ENCODE measurements around the gene KRTAP2-3.
"Not testable (repeated sequence)": the region's sequence is repeated elsewhere in the genome, so short reads cannot be mapped to it uniquely, and the experiment has no call there.

The KRTAP2-3 gene

DNA sequence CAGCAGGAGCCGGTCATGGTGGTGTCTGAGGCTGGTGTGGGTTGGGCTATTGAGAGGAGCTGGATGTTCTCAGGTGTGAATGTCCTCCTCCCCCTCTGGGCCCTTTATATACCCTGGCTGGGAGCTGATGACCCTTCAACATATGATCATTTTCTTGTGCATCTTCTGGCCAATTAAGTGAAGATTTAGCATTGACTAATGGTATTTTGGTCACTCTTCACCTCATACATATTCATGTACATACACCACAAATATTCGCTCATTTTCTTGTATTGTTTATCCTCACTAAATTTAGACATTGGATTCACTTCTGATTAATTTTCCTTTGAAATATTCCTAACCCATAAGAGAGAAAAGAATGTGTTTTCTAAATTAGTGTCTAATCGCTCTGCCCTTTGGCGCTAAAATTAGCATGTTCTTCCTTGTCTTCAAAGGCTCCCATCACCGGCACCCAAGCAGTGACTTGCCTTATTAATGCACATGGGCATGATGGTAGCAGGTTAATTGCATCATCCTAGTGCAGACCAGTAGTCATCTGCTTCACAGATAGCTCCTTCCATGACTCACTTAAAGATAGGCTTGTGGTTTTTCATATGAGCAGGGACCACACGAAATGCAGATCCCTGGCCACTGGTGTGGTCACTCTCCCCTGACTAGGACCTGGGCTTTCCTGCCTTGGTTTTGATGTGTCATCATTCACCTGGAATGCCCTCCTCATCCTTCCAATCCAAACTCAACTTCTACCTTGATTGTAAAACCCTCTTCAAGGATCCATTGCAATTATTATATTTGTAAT is 6.1 kb upstream of the KRTAP2-3 start, which contains the start of gene KRTAP2-4:
Gene KRTAP2-4 (minus strand): TSS at position 51 of the 796 bp plus-strand sequence. CDS start 34 bp downstream, at position 17.
- DNase-seq = no peak

DNA sequence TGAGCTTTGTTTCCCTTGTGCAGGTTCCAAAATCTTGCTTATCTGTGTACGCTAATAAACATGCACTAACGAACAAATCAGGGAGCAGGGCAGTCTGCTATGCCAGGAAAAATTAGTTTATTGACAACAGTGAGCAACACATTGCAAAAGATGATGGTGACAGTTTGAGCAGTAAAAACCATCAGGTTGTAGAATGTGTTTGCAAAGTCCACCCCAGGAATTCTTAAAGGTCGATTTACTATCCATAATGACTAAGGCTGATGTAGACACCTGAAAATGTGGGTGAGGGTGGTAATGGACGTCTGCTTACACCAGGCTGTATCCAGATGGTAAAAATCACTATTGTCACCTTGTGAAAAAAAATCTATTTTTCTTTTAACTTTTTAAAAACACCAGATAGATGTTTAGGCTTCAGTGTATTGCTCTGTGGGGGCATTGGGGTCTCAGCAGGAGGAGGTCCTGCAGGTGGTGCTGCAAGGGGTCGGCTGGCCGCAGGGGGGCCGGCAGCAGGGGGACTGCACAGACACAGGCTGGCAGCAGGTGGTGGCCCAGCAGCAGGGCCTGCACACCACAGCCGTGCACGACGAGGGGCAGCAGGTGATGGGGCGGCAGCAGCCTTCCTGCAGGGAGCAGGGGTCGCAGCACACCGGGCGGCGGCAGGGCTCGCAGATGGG is 5.2 kb upstream of the KRTAP2-3 start:
- not testable (repeated sequence) for DNase-seq

GRCh38 chr17:41064301-41064700 is 4.4 kb upstream of the KRTAP2-3 start:
- no peak for DNase-seq

DNA sequence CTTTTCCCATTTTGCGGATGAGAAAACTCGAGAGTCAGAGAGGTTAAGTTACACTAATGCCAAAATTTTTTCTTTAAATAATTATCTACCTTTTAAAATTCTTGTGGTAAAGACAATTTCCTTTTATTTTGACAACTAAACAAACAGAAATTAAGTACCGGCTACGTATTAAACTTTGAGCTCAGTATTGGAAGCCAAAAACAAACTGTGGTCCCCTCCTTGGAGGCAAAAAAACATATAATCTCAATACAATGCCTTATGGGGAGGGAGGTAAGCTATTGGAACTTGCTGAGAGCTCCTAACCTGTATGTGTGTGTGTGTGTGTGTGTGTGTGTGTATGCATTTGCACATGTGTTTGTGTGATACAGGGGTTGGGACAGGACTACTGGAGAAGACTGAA is 3.5 kb upstream of the KRTAP2-3 start:
- no peak for DNase-seq

GRCh38 chr17:41061964-41062363 is 2.0 kb upstream of the KRTAP2-3 start:
- no peak for DNase-seq

- not testable (repeated sequence) for DNase-seq
Observed at GRCh38 chr17:41059276-41060051, 450 bp downstream of the KRTAP2-3 start.

- no peak for DNase-seq
Observed at GRCh38 chr17:41058741-41059140, 1.2 kb downstream of the KRTAP2-3 start.

GRCh38 chr17:41057547-41057946 is 2.4 kb downstream of the KRTAP2-3 start:
- DNase-seq = no peak

GRCh38 chr17:41055130-41055529 is 4.8 kb downstream of the KRTAP2-3 start, which contains the start of gene KRTAP2-2:
KRTAP2-2 (minus strand) TSS chr17:41055230; CDS start chr17:41055211, 19 bp downstream.
- not testable (repeated sequence) for DNase-seq

DNA sequence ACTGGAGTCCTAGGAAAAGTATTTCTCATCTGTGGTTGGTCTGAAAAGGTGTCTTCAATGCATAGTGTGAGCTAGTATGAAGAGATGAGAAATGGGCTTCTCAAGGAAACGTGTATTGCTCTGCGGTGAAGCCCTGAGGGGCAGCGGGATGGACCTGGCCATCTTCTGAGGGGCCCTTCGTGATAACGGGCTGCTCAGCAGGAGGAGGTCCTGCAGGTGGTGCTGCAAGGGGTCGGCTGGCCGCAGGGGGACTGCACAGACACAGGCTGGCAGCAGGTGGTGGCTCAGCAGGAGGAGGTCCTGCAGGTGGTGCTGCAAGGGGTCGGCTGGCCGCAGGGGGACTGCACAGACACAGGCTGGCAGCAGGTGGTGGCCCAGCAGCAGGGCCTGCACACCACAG is 5.4 kb downstream of the KRTAP2-3 start:
- not testable (repeated sequence) for DNase-seq

GRCh38 chr17:41054025-41054424 is 5.9 kb downstream of the KRTAP2-3 start:
- DNase-seq = no peak

DNA sequence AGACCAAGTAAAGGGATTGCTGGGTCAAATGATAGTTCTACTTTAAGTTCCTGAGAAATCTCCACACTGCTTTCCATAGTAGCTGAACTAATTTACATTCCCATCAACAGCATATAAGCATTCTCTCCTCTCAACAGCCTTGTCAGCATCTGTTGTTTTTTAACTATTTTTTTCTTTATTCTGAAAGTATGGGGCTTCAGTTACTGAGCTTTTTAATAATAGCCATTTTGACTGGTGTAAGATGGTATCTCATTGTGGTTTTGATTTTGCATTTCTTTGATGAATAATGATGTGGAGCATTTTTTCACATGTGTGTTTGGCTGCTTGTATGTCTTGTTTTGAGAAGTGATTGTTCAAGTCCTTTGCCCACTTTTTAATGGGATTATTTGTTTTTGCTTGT is 7.3 kb downstream of the KRTAP2-3 start:
- DNase-seq = no peak

DNA sequence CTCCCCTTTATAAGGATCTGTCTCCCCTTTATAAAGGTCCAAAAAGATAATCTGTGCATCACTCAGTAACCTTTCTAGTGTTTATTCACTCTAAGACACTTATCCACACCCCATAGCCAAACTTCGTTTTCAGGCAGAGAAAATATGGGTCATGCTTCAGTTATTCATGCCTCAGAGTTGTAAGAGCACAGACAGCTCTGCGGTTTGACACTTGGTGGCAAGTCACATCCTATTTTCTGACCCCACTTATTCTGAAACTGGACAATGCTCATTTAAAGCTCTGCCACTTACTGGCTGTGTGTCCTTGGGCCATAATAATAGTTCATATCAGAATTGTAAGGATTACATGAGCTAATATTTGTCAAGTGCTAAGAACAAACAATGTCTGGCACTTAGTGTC is 10.8 kb downstream of the KRTAP2-3 start:
- DNase-seq = no peak

GRCh38 chr17:41048441-41048840 is 11.5 kb downstream of the KRTAP2-3 start:
- DNase-seq = no peak

DNA sequence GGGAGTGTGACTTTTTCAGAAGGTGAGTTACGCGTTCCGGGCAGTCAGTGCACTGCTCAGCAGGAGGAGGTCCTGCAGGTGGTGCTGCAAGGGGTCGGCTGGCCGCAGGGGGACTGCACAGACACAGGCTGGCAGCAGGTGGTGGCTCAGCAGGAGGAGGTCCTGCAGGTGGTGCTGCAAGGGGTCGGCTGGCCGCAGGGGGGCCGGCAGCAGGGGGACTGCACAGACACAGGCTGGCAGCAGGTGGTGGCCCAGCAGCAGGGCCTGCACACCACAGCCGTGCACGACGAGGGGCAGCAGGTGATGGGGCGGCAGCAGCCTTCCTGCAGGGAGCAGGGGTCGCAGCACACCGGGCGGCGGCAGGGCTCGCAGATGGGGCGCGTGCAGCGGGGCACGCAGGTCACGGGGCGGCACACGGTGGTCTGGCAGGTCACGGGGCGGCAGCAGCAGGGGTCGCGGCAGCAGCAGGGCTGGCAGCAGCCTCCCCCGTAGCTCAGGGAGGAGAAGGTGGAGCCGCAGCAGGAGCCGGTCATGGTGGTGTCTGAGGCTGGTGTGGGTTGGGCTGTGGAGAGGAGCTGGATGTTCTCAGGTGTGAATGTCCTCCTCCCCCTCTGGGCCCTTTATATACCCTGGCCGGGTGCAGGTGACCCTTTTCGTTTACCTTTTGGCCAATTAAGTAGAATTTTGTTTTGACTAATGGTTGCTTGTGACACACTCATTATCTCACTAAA is 13.0 kb downstream of the KRTAP2-3 start, which contains the start of gene KRTAP2-1:
Gene KRTAP2-1 (minus strand): TSS at position 582 of the 731 bp plus-strand sequence. CDS start 49 bp downstream, at position 533.
- DNase-seq = not testable (repeated sequence)

DNA sequence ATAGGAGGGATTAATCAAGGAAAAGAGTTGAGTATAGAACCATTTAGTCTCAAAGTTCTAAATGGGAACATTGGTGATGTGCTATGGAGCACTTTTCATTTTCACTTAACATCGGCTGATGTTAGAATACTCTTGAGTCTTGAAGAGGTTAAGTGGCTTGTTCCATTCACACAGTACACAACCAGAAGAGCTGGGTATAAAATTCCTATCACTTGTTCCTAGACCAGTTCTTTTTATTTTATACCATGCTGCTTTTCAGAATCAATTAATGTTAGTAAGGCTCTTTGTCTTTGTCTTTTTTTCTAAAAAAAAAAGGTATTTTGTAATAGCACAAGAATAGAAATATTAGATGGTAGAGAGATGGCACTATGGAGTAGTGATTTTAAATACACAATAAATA is 17.0 kb downstream of the KRTAP2-3 start:
- no peak for DNase-seq

GRCh38 chr17:41040783-41041571 is 18.9 kb downstream of the KRTAP2-3 start, which contains the start of gene KRTAP1-1:
KRTAP1-1 (minus strand) TSS chr17:41041450; CDS start chr17:41041397, 53 bp downstream.
- DNase-seq = not testable (repeated sequence)

- no peak for DNase-seq
Observed at GRCh38 chr17:41037853-41038350, 22.0 kb downstream of the KRTAP2-3 start.

DNA sequence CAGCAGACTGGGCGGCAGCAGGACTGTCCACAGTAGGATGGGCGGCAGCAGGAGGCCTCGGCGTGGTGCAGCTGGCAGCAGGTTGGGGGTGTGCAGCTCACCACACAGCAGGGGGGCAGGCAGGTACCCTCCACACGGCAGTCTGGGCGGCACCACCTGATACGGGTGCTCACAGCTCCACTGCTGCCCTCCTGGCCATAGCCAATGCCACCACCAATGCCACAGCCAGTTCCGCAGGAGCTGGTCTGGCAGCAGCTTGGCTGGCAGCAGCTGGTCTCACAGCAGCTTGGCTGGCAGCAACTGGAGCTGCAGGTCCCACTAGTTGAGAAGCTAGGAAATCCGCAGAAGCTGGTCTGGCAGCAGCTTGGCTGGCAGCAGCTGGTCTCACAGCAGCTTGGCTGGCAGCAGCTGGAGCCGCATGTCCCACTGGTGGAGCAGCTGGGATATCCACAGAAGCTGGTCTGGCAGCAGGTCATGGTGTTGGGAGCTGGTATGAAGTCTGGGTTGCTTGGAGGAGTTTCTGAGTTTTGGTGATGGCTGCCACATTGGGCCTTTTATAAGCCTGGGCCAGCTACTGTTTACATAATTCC is 25.5 kb downstream of the KRTAP2-3 start, which contains the start of gene KRTAP1-3:
Gene KRTAP1-3 (minus strand): TSS at position 529 of the 590 bp plus-strand sequence. CDS start 53 bp downstream, at position 476.
- not testable (repeated sequence) for DNase-seq

GRCh38 chr17:41029633-41030245 is 30.2 kb downstream of the KRTAP2-3 start, which contains the start of gene KRTAP1-4:
KRTAP1-4 (minus strand) TSS chr17:41030195; CDS start chr17:41030078, 117 bp downstream.
- DNase-seq = no peak
